Karpas-422 (cell line): ENCODE results near the gene ZNF496. TPM values are rescaled to one million over a fixed set of nuclear protein-coding genes. Genes with fewer than 3 reads are reported as not detected.
A peak's percentile ranks its signal among the peaks of the same experiment; 100 is the strongest.
"Not testable (repeated sequence)": the region's sequence is repeated elsewhere in the genome, so short reads cannot be mapped to it uniquely, and the experiment has no call there.

ENCODE experiments used
- DNase-seq: peaks from one replicate; pipeline ENCODE4 v3.0.0-alpha.2; 2015
- H2AFZ ChIP-seq: fragments of 200-600 bp; sonication (generic); 2 replicates; pipeline ENCODE4 v1.6.1; 2014; ENCODE audit warnings: antibody characterized with exemption, low read length, mixed read lengths
- H3K27ac ChIP-seq: fragments of 200-600 bp; sonication (generic); 2 replicates; pipeline ENCODE4 v1.5.1; 2014; ENCODE audit warnings: mild to moderate bottlenecking, low read length, moderate library complexity
- H3K27me3 ChIP-seq: fragments of 200-600 bp; sonication (generic); 2 replicates; pipeline ENCODE4 v1.6.1; 2014; ENCODE audit warnings: low read length, mixed read lengths
- H3K36me3 ChIP-seq: fragments of 200-600 bp; sonication (generic); 2 replicates; pipeline ENCODE4 v1.6.1; 2014; ENCODE audit warnings: low read length, mixed read lengths; ENCODE audit not compliant: insufficient read depth
- H3K4me1 ChIP-seq: fragments of 200-600 bp; sonication (generic); 2 replicates; pipeline ENCODE4 v1.6.1; 2014; ENCODE audit warnings: mild to moderate bottlenecking, low read length, mixed read lengths
- H3K4me2 ChIP-seq: fragments of 200-600 bp; sonication (generic); 2 replicates; pipeline ENCODE4 v1.6.1; 2014; ENCODE audit warnings: low read length, low read depth, mild to moderate bottlenecking; ENCODE audit not compliant: poor library complexity, severe bottlenecking
- H3K4me3 ChIP-seq: fragments of 200-600 bp; sonication (generic); 2 replicates; pipeline ENCODE4 v1.5.1; 2014; ENCODE audit warnings: mild to moderate bottlenecking, antibody characterized with exemption, low read length, mixed read lengths
- H3K79me2 ChIP-seq: fragments of 200-600 bp; sonication (generic); 2 replicates; pipeline ENCODE4 v1.6.1; 2014; ENCODE audit warnings: mild to moderate bottlenecking, low read length, mixed read lengths
- H3K9ac ChIP-seq: fragments of 200-600 bp; sonication (generic); 2 replicates; pipeline ENCODE4 v1.6.0; 2014; ENCODE audit warnings: low read length
- H3K9me2 ChIP-seq: fragments of 200-600 bp; sonication (generic), shearing (Covaris generic); replicated peaks from 2 replicates; pipeline ENCODE4 v1.6.0; 2014; ENCODE audit warnings: mild to moderate bottlenecking, low read length, moderate library complexity; ENCODE audit not compliant: insufficient read depth
- H3K9me3 ChIP-seq: fragments of 300-700, 200-600 bp; sonication (generic); 2 replicates; pipeline ENCODE4 v1.6.1; 2014; ENCODE audit warnings: low read length, mixed read lengths
- H4K20me1 ChIP-seq: fragments of 200-600 bp; sonication (generic); 2 replicates; pipeline ENCODE4 v1.6.1; 2014; ENCODE audit warnings: mild to moderate bottlenecking, antibody characterized with exemption, low read length, low read depth; ENCODE audit not compliant: insufficient read depth
- total RNA-seq: library from RNA; depleted of rRNA; stranded (reverse); fragments of >200 nt; shearing (Covaris generic); gene quantifications from 2 replicates; pipeline ENCODE4 v1.2.3, GENCODE V29; 2014; ENCODE audit warnings: low replicate concordance

The ZNF496 gene
- total RNA-seq, 1 experiment from 2014 or later: 28.6 TPM

GRCh38 chr1:247360991-247361731 lies 29.5 kb upstream of the ZNF496 start:
- H3K9me3 ChIP-seq: no peaks in the 10 kb centered on the region
- no peaks in the 10 kb centered on the region for H3K4me1 ChIP-seq
- no peaks in the 10 kb centered on the region for H3K27me3 ChIP-seq
- no peak overlapping the region for H2AFZ ChIP-seq
- no peak for DNase-seq
- no peaks in the 10 kb centered on the region for H4K20me1 ChIP-seq
- H3K4me3 ChIP-seq: no peak overlapping the region
- H3K4me2 ChIP-seq: no peak overlapping the region
- H3K9me2 ChIP-seq: no peaks in the 10 kb centered on the region
- no peak overlapping the region for H3K27ac ChIP-seq
- H3K9ac ChIP-seq: no peak overlapping the region
- H3K79me2 ChIP-seq: no peaks in the 10 kb centered on the region
- no peaks in the 10 kb centered on the region for H3K36me3 ChIP-seq

GRCh38 chr1:247360116-247360898 lies 28.6 kb upstream of the ZNF496 start:
- Histone ChIP-seq H4K20me1 (no peaks in the 10 kb centered on the region), H3K4me2 (no peak overlapping the region), H3K4me1 (no peaks in the 10 kb centered on the region), H3K27ac (no peak overlapping the region), H2AFZ (no peak overlapping the region), H3K79me2 (no peaks in the 10 kb centered on the region), H3K36me3 (no peaks in the 10 kb centered on the region), H3K9me2 (no peaks in the 10 kb centered on the region), H3K27me3 (no peaks in the 10 kb centered on the region), H3K9ac (no peak overlapping the region), H3K4me3 (no peak overlapping the region), H3K9me3 (no peaks in the 10 kb centered on the region)
- no peak for DNase-seq

GRCh38 chr1:247359559-247359958 lies 27.9 kb upstream of the ZNF496 start:
- Histone ChIP-seq H3K27me3 (no peaks in the 10 kb centered on the region), H4K20me1 (no peaks in the 10 kb centered on the region), H3K36me3 (no peaks in the 10 kb centered on the region), H3K9me3 (no peaks in the 10 kb centered on the region), H2AFZ (no peak overlapping the region), H3K4me1 (no peaks in the 10 kb centered on the region), H3K27ac (no peak overlapping the region), H3K4me2 (no peak overlapping the region), H3K79me2 (no peaks in the 10 kb centered on the region), H3K4me3 (no peak overlapping the region), H3K9ac (no peak overlapping the region), H3K9me2 (no peaks in the 10 kb centered on the region)
- DNase-seq: no peak

- Histone ChIP-seq H3K4me3 (no peak overlapping the region), H4K20me1 (no peaks in the 10 kb centered on the region), H3K27ac (no peak overlapping the region), H2AFZ (no peak overlapping the region), H3K9ac (no peak overlapping the region), H3K79me2 (no peaks in the 10 kb centered on the region), H3K36me3 (no peaks in the 10 kb centered on the region), H3K9me3 (no peaks in the 10 kb centered on the region), H3K27me3 (no peaks in the 10 kb centered on the region), H3K4me2 (no peak overlapping the region), H3K4me1 (no peaks in the 10 kb centered on the region), H3K9me2 (no peaks in the 10 kb centered on the region)
- DNase-seq: no peak
Measured at GRCh38 chr1:247358920-247359319, 27.3 kb upstream of the ZNF496 start.

GRCh38 chr1:247357781-247358211 lies 26.1 kb upstream of the ZNF496 start:
- Histone ChIP-seq H3K27me3 (no peaks in the 10 kb centered on the region), H3K4me2 (no peak overlapping the region), H3K27ac (no peak overlapping the region), H3K4me3 (no peak overlapping the region), H3K9me3 (no peaks in the 10 kb centered on the region), H3K79me2 (no peaks in the 10 kb centered on the region), H3K9ac (no peak overlapping the region), H3K36me3 (no peaks in the 10 kb centered on the region), H3K4me1 (no peaks in the 10 kb centered on the region), H3K9me2 (no peaks in the 10 kb centered on the region), H2AFZ (no peak overlapping the region), H4K20me1 (no peaks in the 10 kb centered on the region)
- DNase-seq: no peak

GRCh38 chr1:247357052-247357780 lies 25.5 kb upstream of the ZNF496 start:
- H4K20me1 ChIP-seq: no peaks in the 10 kb centered on the region
- H3K4me3 ChIP-seq: no peak overlapping the region
- H3K27me3 ChIP-seq: no peaks in the 10 kb centered on the region
- no peak for DNase-seq
- no peaks in the 10 kb centered on the region for H3K4me1 ChIP-seq
- no peak overlapping the region for H3K4me2 ChIP-seq
- no peaks in the 10 kb centered on the region for H3K79me2 ChIP-seq
- no peak overlapping the region for H3K9ac ChIP-seq
- no peaks in the 10 kb centered on the region for H3K36me3 ChIP-seq
- H3K9me3 ChIP-seq: no peaks in the 10 kb centered on the region
- no peak overlapping the region for H2AFZ ChIP-seq
- H3K9me2 ChIP-seq: no peaks in the 10 kb centered on the region
- H3K27ac ChIP-seq: no peak overlapping the region

GRCh38 chr1:247355160-247355559 lies 23.5 kb upstream of the ZNF496 start:
- H3K36me3 ChIP-seq, H3K27me3 ChIP-seq, H3K27ac ChIP-seq, H4K20me1 ChIP-seq, H3K9me2 ChIP-seq, H3K9me3 ChIP-seq, H3K9ac ChIP-seq, H2AFZ ChIP-seq, H3K4me2 ChIP-seq, H3K4me3 ChIP-seq, H3K4me1 ChIP-seq, H3K79me2 ChIP-seq: not testable (repeated sequence)
- peak; percentile 19 for DNase-seq

- DNase-seq: no peak
- H3K9me3 ChIP-seq: no peaks in the 10 kb centered on the region
Measured at GRCh38 chr1:247352175-247352574, 20.5 kb upstream of the ZNF496 start.

More at GRCh38 chr1:247352175-247352574, 20.5 kb upstream of the ZNF496 start:
- no peaks in the 10 kb centered on the region for H3K4me1 ChIP-seq
- H3K27me3 ChIP-seq: no peaks in the 10 kb centered on the region
- no peak overlapping the region for H3K4me3 ChIP-seq
- H3K4me2 ChIP-seq: no peak overlapping the region
- H3K79me2 ChIP-seq: no peaks in the 10 kb centered on the region
- no peaks in the 10 kb centered on the region for H3K36me3 ChIP-seq
- H4K20me1 ChIP-seq: no peaks in the 10 kb centered on the region
- no peaks in the 10 kb centered on the region for H3K9me2 ChIP-seq
- H2AFZ ChIP-seq: no peak overlapping the region
- H3K9ac ChIP-seq: no peak overlapping the region
- H3K27ac ChIP-seq: no peak overlapping the region
